Measurements from ENCODE around the gene TBL2.
A peak's percentile ranks its signal among the peaks of the same experiment; 100 is the strongest.
"Not testable (repeated sequence)": the region's sequence is repeated elsewhere in the genome, so short reads cannot be mapped to it uniquely, and the experiment has no call there.

The TBL2 gene, protein sequence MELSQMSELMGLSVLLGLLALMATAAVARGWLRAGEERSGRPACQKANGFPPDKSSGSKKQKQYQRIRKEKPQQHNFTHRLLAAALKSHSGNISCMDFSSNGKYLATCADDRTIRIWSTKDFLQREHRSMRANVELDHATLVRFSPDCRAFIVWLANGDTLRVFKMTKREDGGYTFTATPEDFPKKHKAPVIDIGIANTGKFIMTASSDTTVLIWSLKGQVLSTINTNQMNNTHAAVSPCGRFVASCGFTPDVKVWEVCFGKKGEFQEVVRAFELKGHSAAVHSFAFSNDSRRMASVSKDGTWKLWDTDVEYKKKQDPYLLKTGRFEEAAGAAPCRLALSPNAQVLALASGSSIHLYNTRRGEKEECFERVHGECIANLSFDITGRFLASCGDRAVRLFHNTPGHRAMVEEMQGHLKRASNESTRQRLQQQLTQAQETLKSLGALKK

DNA sequence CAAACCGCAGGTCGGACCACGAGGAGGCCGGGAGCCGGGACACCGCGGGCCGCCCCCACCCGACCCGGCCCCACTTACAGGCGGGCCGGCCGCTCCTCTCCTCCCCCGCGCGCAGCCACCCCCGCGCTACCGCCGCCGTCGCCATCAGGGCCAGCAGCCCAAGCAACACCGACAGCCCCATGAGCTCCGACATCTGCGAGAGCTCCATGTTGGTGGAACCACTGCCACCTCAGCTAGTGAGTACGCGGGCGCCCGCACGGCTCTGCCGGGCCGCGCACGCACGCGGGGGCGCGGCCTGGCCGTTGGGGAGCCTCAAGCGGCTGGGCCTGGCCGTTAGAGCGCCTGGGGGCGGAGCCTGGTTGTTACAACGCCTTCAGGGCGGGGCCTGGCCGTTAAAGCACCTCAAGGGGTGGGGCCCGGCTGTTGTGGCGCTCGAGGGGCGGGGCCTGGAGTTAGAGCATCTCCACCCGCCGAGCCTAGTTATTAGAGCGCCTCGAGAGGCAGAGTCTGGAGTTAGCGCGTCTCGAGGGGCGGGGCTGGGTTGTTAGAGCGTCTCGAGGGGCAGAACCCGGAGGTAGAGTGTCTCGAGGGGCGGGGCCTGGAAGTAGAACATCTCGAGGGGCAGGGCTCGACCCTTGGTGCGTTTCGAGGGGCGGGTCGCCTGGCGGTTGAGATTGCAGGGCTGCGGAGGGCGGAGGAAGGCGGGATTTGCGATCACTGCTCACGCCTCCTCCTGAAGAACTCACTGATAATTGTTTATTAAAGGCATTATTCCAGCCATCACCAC, at the start of gene TBL2:
Gene TBL2, minus strand, starts transcription at position 238 of the 787 bp plus-strand sequence. Its CDS starts 30 bp downstream, at position 208.
- DNase-seq (ENCODE audit: low read depth in 2 of 2): peak; percentile 95 to 96

DNA sequence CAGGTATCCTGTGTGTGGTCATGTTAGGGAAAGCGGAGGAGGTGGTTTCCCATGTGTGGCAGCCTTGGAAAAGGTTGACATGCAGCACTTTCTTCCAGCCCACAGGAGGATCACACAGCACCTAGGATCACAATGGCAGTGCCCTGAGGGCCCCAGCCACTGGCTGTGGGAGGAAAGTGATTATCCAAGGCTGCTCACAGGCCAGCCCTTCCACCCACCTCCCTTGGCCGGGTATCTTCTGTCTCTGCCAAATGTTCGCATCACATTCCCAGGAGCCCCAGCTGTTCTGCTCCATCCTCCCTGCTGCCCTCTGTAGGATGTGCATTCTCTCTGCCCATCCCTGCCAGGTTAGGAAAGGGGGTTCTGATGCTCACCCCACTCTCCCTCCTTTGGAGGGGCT, 48.4 kb upstream of the TBL2 start:
- DNase-seq (ENCODE audit: low read depth in 2 of 2): no peak

DNA sequence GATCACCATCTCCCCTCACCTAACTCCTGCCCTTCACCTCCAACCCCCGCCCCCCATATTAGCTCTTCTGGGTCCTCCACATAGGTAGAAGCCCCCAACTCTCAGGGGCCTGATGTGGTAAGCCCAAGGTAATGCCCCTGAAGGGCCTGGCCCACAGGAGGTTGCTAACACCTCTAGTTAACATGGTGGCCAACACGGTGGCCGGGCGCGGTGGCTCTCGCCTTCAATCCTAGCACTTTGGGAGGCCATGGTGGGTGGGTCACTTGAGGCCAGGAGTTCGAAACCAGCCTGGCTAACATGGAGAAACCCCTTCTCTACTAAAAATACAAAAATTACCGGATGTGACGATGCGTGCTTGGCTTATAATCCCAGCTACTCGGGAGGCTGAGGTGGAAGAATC, 46.9 kb upstream of the TBL2 start:
- DNase-seq (ENCODE audit: low read depth in 2 of 2): no peak

DNA sequence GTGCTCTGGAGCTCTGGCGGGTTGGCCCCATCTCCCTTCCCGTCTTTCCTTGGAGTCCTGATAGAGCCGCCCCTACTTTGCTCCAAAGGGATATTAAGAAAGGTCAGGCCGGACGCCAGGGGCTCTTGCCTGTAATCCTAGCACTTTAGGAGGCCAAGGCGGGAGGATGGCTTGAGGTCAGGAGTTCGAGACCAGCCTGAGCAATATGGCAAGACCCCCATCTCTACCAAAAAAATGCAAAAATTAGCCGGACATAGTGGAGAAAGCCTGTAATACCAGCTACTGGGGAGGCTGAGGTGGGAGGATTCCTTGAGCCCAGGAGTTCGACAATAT, 46.3 kb upstream of the TBL2 start:
- DNase-seq (ENCODE audit: low read depth in 2 of 2): no peak

DNA sequence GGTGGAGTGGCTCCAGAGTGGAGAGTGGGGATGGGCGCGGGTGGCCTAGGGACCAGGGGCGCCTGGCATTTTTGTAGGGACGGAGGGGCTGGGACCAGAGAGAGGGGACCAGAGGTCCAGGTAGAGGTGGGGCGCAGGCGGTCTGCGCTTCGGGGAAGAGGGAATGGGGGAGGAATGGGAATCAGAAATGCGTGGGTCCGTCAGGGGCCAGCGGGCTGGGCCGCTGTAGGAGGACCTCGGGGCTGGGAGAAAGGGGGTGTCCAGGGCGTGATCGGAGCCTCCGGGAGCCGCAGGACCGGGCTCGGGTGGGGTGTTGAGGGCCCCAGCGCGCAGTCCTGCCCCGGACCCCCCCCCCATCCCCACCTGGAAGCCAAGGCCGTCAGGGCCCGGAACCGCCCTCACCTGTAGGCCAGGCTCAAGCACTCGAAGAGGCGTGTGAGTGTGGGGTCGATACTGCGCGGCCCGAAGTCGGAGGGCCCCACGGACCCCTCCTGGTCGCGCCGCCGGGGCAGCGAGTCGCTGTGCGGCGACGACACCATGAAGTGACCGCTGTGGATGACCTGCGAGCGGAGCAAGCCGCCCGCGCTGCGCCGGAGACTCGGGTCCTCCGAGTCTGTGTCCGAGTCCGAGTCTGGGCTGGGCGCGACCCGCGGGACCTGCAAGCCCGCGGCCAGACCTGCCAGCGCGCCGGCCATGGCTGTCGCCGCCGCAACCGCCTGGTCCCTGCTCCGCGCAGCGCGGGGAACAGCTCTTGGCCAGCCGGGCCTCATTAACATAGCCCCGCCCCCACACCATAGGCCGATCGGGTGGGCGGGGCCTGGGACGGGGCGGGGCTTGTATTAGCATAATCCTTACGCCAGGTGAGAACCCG, 45.7 kb upstream of the TBL2 start, which contains the start of gene MLXIPL:
Gene MLXIPL, minus strand, starts transcription at position 725 of the 871 bp plus-strand sequence. Its CDS starts 30 bp downstream, at position 695.
- peak; percentile 8 to 11 for DNase-seq (ENCODE audit: low read depth in 2 of 2)

DNA sequence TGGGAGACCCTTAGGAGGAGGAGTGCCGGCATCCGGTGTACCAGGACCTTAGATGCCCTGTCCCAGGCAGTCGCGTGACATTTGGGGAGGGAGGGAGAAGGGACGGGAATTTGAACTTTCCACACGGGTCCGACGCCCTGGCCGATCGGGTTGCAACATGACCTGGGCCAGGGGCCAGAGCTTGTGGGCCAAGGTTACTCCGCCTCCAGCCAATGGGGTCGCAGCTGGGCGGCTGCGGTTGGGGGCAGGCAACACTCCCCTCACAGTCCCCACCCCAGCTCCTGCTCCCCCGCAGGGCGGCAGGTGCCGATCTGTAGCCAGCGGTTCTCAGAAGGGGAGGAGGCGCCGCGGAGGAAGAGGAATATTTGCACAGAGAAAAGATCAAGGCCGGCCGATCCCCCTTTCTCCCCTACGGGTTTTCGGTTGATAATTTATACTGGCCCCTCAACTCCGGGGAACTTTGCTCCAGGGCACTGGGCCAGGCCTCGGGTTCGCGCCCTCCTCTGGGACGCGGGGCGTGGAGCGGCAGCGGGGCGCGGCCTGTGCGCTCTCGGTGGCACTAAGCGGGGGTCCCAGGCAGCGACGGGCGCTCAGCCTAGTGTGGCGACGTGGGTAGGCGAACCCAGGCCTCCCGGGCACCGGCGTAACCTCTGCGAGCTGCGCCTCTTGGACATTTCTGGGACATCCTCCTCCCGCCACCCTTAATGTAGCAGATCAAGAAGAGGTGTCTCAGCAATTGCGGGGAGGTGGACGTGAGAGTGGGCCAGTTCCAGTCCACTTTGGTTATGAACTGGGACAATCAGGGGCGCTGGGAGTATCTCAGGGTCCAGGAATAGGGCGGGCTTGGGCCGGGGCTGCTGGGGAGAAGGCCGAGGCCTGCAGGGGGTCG, 44.8 kb upstream of the TBL2 start:
- no peak for DNase-seq (ENCODE audit: low read depth in 2 of 2)

DNA sequence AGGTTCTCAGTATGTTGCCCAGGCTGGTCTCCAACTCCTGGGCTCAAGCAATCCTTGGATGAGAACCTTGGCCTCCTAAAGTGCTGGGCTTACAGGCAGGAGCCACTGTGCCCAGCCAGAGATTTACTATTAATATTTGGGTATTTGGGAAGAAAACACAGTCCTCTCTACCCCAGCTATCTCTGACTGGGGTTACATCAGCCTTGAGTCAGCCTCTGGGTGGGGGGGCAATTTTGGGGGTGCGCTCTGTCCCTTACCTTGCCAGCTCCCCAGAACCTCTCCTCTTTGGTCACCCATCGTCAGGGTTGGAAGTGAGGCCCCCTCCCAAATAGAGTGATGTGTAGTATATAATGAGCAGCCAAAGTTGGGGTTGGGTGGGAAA, 44.1 kb upstream of the TBL2 start:
- DNase-seq (ENCODE audit: low read depth in 2 of 2): no peak

DNA sequence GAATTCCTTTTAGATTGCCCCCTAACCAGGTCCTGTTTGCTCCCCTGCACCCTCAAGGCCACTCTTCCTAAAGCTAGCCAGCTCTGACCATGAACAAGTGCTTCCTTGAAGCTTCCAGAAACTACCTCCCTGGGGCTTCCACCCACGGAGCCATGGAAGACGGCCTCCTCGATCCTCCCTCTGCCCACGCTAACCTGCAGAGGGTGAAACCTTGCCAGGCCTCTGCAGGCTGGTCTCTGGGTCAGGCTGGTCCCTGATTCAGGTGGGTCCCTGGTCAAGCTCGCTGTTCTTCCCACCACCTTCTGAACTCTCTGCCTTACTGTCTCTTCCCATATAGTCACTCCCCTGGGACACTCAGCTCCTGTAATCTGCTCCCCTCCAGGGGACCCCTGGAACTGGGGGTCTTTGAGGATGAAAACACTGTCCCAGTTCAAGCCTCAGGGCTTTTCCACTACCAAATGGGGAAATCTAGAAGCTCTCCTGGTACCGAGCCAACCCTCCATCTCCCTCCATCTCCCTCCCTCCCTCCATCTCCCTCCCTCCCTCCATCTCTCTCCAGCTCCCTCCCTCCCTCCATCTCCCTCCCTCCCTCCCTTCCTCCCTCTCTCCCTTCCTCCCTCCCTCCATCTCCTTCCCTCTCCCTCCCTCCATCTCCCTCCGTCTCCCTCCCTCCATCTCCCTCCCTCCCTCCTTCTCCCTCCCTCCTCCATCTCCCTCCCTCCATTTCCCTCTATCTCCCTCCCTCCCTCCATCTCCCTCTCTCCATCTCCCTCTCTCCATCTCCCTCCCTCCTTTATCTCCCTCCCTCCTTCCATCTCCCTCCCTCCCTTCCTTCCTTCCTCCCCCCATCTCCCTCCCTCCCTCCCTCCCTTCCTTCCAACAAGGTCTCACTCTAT, 43.0 kb upstream of the TBL2 start:
- no peak for DNase-seq (ENCODE audit: low read depth in 2 of 2)

DNA sequence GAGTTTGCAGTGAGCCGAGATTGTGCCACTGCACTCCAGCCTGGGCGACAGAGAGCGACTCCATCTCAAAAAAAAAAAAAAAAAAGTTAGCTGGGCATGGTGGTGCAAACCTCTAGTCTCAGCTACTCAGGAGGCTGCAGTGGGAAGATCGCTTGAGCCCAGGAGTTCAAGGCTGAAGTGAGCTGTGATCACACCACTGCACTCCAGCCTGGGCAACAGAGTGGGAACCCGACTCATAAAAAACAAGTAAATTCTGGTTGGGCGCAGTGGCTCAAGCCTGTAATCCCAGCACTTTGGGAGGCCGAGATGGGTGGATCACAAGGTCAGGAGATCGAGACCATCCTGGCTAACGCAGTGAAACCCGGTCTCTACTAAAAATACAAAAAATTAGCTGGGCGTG, 41.0 kb upstream of the TBL2 start:
- not testable (repeated sequence) for DNase-seq (ENCODE audit: low read depth in 2 of 2)

DNA sequence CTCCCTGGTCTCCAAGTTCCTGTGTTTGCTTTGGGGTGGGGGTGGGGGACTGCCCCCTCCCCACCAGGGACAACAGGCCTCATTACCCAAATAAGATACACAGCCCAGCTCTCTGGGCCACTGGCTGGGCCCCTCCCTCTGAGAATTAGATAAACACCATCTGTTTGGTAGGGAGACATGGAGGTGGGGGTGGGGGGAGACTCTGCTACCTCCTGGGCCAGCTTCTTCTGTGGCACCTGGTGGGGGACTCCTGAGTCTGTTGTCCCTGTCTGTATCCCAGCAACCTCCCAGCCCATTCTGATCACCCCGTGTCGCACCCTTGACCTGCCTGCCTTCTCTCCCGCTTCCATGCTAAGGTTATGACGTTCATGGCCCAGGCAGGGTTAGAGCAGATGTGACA, 40.2 kb upstream of the TBL2 start:
- DNase-seq (ENCODE audit: low read depth in 2 of 2): no peak

DNA sequence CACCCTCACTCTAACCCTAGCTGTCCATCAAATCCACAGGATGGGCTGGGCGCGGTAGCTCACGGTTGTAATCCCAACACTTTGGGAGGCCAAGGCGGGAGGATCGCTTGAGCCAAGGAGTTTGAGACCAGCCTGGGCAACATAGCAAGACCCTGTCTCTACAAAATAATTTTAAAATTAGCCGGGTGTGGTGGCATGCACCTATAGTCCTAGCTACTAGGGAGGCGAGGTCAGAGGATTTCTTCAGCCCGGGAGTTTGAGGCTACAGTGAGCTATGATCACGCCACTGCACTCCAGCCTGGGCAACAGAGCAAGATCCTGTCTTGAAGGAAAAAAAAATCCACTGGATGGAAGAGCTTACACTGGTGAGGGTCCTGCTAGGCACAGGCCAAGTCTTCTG, 39.1 kb upstream of the TBL2 start:
- not testable (repeated sequence) for DNase-seq (ENCODE audit: low read depth in 2 of 2)

DNA sequence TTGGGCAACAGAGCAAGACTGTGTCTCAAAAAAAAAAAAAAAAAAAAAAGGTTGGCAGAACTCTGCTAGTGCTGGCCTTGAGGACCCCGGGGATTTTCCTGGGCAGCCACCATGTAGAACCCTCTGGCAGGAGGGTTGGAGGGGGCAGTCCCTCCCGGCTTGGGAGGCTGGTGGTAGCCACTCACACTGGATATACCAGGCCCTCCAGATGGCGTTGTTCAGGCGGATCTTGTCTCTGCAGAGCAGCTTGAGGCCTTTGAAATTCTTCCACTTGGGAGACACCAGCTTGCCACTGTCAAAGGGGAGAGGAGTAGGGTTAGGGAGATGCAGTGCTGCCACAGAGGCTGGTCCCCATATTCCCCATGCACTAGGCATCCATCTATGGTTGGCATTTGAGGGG, 37.5 kb upstream of the TBL2 start:
- DNase-seq (ENCODE audit: low read depth in 2 of 2): no peak

DNA sequence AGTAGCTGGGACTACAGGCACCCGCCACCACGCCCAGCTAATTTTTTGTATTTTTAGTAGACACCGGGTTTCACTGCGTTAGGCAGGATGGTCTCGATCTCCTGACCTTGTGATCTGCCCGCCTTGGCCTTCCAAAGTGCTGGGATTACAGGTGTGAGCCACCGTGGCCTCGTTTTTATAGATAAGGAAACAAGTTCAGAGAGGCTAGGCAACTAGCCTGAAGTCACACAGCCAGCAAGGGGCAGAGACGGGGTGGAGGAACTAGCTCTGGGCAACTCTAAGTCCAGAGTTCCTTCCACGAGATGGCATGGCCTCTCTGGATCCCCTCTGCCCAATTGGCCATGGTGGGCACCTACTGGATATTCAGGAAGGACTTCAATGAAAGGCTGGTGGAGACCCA, 36.6 kb upstream of the TBL2 start:
- DNase-seq (ENCODE audit: low read depth in 2 of 2): not testable (repeated sequence)

DNA sequence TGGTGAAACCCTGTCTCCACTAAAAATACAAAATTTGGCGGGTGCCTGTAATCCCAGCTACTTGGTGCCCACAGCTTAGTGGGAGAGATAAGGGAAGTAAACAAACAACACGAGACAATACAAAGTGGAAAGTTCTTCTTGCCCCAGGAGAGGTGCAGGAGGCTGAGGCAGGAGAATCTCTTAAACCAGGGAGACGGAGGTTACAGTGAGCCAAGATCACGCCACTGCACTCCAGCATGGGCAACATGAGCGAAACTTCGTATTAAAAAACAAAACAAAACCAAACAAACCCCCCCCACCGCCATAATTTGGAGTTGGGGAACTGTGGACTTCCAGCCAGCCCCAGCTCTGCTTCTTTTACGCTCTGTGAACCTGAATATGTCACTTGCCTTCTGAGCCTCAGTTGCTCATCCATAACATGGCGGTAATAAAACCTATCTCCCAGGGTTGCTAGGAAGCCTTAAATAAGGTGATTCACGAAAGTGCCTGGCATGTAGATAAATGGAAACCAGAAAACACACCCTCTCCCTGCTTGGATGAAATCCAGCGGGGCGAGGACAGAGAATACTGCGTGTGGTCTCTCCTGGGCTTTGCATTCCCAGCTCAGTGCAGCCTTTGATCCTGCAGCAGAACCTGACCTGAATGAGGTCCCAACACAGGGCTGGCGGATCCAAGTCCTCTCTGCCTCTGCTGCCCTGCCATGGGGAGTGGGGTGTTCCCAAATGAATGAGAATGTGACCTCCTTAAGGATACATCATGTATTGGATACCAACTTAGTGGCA, 35.8 kb upstream of the TBL2 start:
- no peak for DNase-seq (ENCODE audit: low read depth in 2 of 2)

DNA sequence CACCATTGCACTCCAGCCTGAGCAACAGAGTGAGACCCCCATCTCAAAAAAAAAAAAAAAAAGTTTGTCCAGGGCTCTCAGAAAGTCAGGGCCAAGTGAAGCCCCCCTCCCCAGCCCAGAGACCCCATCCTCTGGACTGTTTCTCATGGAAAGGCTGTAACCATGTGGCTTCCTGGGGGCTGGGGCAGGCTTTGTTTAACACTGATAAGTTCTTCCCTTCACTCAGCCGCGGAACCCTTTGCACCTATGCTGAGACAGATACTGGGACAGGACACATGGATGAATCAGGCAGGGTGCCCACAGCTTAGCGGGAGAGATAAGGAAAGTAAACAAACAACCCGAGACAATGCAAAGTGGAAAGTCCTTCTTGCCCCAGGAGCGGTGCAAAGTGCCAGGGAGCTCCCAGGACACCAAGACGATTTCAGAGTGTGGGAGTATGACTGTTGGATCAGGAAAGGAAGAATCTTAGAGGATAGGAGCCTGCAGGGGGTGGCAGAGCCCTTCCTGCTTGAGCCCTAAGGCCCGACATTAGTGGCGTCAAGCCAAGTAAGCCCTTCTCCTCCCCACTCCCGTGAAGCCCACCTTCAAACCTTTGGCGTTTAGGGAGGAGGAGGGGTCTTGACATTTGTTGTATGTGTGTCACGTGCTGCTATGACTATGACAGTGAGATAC, 34.4 kb upstream of the TBL2 start:
- DNase-seq (ENCODE audit: low read depth in 2 of 2): no peak

DNA sequence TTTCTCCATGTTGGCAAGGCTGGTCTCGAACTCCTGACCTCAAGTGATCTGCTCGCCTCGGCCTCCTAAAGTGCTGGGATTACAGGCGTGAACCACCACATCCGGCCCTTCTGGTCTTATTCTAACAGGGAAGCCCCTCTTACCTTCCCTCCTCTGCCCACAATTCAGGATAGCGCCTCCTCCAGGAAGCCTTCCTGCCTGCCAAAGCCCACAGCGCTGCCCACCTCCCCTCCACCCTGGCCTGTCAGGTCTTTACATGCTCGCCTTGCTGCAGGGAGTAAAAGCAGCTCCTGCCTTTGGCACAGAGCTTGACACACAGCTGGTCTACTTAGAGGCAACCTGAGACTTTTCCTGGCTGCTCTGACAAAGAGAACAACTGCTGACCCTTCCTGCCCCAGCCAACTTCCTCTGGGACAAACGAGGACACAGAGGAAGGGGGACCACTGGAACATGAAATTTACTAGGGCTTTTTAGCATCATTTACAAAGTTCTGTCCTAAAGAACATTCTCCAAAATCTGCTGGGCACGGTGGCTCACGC, 32.7 kb upstream of the TBL2 start:
- no peak for DNase-seq (ENCODE audit: low read depth in 2 of 2)

DNA sequence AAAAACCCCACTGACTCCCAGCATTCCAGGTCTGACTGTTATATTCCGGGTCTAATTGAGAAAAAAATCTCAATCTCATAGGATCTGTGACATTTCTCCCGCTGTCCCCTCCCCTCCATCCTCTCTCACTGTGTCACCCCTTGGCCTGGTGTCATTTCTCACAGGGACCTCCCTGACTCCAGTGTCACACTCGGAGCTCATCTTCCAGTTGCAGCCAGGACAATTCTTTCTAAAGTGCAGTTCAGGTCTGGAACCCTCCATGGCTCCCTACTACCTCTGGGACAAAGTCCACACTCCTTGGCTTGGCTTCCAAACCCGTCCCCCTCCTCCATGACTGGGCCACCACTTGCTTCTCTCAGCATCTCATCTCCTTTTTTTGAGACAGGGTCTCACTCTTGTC, 31.7 kb upstream of the TBL2 start:
- DNase-seq (ENCODE audit: low read depth in 2 of 2): no peak

DNA sequence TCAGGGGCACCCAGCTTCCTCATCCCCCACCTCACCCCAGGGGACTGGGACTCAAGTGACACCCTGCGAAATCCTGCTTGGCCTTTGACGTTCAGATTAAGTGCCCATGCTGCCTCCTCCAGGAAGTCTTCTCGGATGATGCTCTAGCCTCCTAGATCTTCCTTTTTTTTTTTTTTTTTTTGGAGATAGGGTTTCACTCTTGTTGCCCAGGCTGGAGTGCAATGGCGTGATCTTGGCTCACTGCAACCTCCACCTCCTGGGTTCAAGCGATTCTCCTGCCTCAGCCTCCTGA, 29.3 kb upstream of the TBL2 start:
- not testable (repeated sequence) for DNase-seq (ENCODE audit: low read depth in 2 of 2)

All from stimulated activated CD8-positive, alpha-beta memory T cell treated with anti-CD3 and anti-CD28 coated beads, Interleukin-15, amount 100 ng/mL, for 4 hours (primary cell).